Neural progenitor cell (in vitro differentiated cells): Measurements from ENCODE around the gene ARL1. TPM values are rescaled to one million over a fixed set of nuclear protein-coding genes. Genes with fewer than 3 reads are reported as not detected.

Source experiments
- DNase-seq: peaks from one replicate; pipeline ENCODE4 v3.0.0-alpha.2; 2016; ENCODE audit warnings: low spot score
- H2AFZ ChIP-seq: fragments of 200-600 bp; sonication (generic); replicated peaks from 2 replicates; pipeline ENCODE4 v1.6.1; 2016; ENCODE audit warnings: antibody characterized with exemption
- H3F3A ChIP-seq: fragments of 200-600 bp; sonication (generic); 2 replicates; pipeline ENCODE4 v1.6.1; 2016; ENCODE audit warnings: antibody characterized with exemption, low read depth
- H3K27ac ChIP-seq: fragments of 200-600 bp; sonication (generic); 2 replicates; pipeline ENCODE4 v1.5.1; 2016; ENCODE audit warnings: mild to moderate bottlenecking
- H3K27me3 ChIP-seq: fragments of 200-600 bp; sonication (generic); 2 replicates; pipeline ENCODE4 v1.6.1; 2016; ENCODE audit warnings: mild to moderate bottlenecking, moderate library complexity
- H3K36me3 ChIP-seq: fragments of 200-600 bp; sonication (generic); 2 replicates; pipeline ENCODE4 v1.5.1; 2016
- H3K4me1 ChIP-seq: fragments of 200-600 bp; sonication (generic); 2 replicates; pipeline ENCODE4 v1.6.1; 2016; ENCODE audit warnings: mixed run types
- H3K4me2 ChIP-seq: fragments of 200-600 bp; sonication (generic); 2 replicates; pipeline ENCODE4 v1.6.1; 2016
- H3K4me3 ChIP-seq: fragments of 200-600 bp; sonication (generic); 2 replicates; pipeline ENCODE4 v1.5.1; 2016
- H3K79me2 ChIP-seq: fragments of 200-600 bp; sonication (generic); 2 replicates; pipeline ENCODE4 v1.6.1; 2016; ENCODE audit warnings: low read depth
- H3K9ac ChIP-seq: fragments of 200-600 bp; sonication (generic); 2 replicates; pipeline ENCODE4 v1.6.1; 2016
- H3K9me3 ChIP-seq: fragments of 200-600 bp; sonication (generic); 2 replicates; pipeline ENCODE4 v1.5.1; 2016; ENCODE audit warnings: low read depth
- H4K20me1 ChIP-seq: fragments of 200-600 bp; sonication (generic); 2 replicates; pipeline ENCODE4 v1.6.1; 2016; ENCODE audit warnings: low read depth
- H3K27ac Mint-ChIP-seq: 3 replicates; pipeline ENCODE4 v1.8.0; 2021; ENCODE audit warnings: mixed read lengths
- H3K27me3 Mint-ChIP-seq: 2 replicates; pipeline ENCODE4 v1.8.0; 2022; ENCODE audit warnings: low read depth, mild to moderate bottlenecking, inconsistent platforms, moderate library complexity, mixed read lengths; ENCODE audit not compliant: insufficient read depth
- H3K36me3 Mint-ChIP-seq: 3 replicates; pipeline ENCODE4 v1.8.0; 2021; ENCODE audit warnings: mixed read lengths
- H3K4me1 Mint-ChIP-seq: 3 replicates; pipeline ENCODE4 v1.8.0; 2021; ENCODE audit warnings: mixed read lengths
- H3K4me3 Mint-ChIP-seq: 3 replicates; pipeline ENCODE4 v1.8.0; 2021; ENCODE audit warnings: mild to moderate bottlenecking, moderate library complexity, mixed read lengths
- H3K9me3 Mint-ChIP-seq: 3 replicates; pipeline ENCODE4 v1.8.0; 2020; ENCODE audit warnings: mixed read lengths
- CTCF ChIP-seq: fragments of 200-600 bp; sonication (generic); IDR thresholded peaks from 2 replicates; pipeline ENCODE4 v1.5.1; 2017; ENCODE audit warnings: antibody characterized with exemption, mild to moderate bottlenecking
- EZH2 ChIP-seq: fragments of 200-600 bp; sonication (generic); IDR thresholded peaks from 2 replicates; pipeline ENCODE4 v1.6.1; 2017; ENCODE audit warnings: antibody characterized with exemption, mild to moderate bottlenecking, moderate library complexity
- EZH2phosphoT487 ChIP-seq: fragments of 200-600 bp; sonication (generic); IDR thresholded peaks from 2 replicates; pipeline ENCODE4 v1.6.1; 2017; ENCODE audit warnings: antibody characterized with exemption
- total RNA-seq: library from RNA; depleted of rRNA; stranded (reverse); fragments of >200 nt; gene quantifications from 2 replicates; pipeline ENCODE4 v1.2.3, GENCODE V29; 2015; ENCODE audit warnings: low replicate concordance

ARL1 gene
- total RNA-seq, 1 donor from 2014 or later = 89.8 TPM

GRCh38 chr12:101368016-101368415 lies 39.6 kb downstream of the ARL1 start:
- DNase-seq = no peak
- no peak overlapping the region for H2AFZ ChIP-seq
- H3K27ac Mint-ChIP-seq = no peak overlapping the region
- H3K27me3 ChIP-seq = no peaks in the 10 kb centered on the region
- H3K4me1 Mint-ChIP-seq = peaks cover 5% of the 10 kb centered on the region
- no peak overlapping the region for H3K4me3 Mint-ChIP-seq
- H3K27me3 Mint-ChIP-seq = no peaks in the 10 kb centered on the region
- no peaks in the 10 kb centered on the region for H3K79me2 ChIP-seq
- H3K36me3 Mint-ChIP-seq = peaks cover 24% of the 10 kb centered on the region
- no peaks in the 10 kb centered on the region for H3F3A ChIP-seq
- TF ChIP-seq EZH2phosphoT487 (no peak), EZH2 (no peak), CTCF (no peak)
- H3K9ac ChIP-seq = no peak overlapping the region
- H3K4me2 ChIP-seq = no peak overlapping the region
- no peaks in the 10 kb centered on the region for H3K9me3 ChIP-seq
- peaks cover 2% of the 10 kb centered on the region for H3K9me3 Mint-ChIP-seq
- no peak overlapping the region for H3K27ac ChIP-seq
- H3K4me3 ChIP-seq = no peak overlapping the region
- no peaks in the 10 kb centered on the region for H4K20me1 ChIP-seq
- no peaks in the 10 kb centered on the region for H3K4me1 ChIP-seq
- no peaks in the 10 kb centered on the region for H3K36me3 ChIP-seq

- no peaks in the 10 kb centered on the region for H4K20me1 ChIP-seq
- H3K9me3 ChIP-seq = no peaks in the 10 kb centered on the region
- H3K36me3 ChIP-seq = no peaks in the 10 kb centered on the region
- H3F3A ChIP-seq = no peaks in the 10 kb centered on the region
- no peaks in the 10 kb centered on the region for H3K9me3 Mint-ChIP-seq
- no peaks in the 10 kb centered on the region for H3K27me3 Mint-ChIP-seq
- no peak overlapping the region for H3K27ac Mint-ChIP-seq
- H3K9ac ChIP-seq = no peak overlapping the region
- H3K4me2 ChIP-seq = no peak overlapping the region
- H3K36me3 Mint-ChIP-seq = peaks cover 14% of the 10 kb centered on the region
- no peaks in the 10 kb centered on the region for H3K4me1 ChIP-seq
- no peak overlapping the region for H3K4me3 Mint-ChIP-seq
- H3K79me2 ChIP-seq = no peaks in the 10 kb centered on the region
- no peak for DNase-seq
- no peak for TF ChIP-seq EZH2phosphoT487
- TF ChIP-seq CTCF = no peak
- no peak for TF ChIP-seq EZH2
- H3K27ac ChIP-seq = no peak overlapping the region
- H3K4me3 ChIP-seq = no peak overlapping the region
- no peak overlapping the region for H2AFZ ChIP-seq
- H3K27me3 ChIP-seq = no peaks in the 10 kb centered on the region
- H3K4me1 Mint-ChIP-seq = no peaks in the 10 kb centered on the region
These were observed 46.1 kb downstream of the ARL1 start for GRCh38 chr12:101361455-101361854.

DNA sequence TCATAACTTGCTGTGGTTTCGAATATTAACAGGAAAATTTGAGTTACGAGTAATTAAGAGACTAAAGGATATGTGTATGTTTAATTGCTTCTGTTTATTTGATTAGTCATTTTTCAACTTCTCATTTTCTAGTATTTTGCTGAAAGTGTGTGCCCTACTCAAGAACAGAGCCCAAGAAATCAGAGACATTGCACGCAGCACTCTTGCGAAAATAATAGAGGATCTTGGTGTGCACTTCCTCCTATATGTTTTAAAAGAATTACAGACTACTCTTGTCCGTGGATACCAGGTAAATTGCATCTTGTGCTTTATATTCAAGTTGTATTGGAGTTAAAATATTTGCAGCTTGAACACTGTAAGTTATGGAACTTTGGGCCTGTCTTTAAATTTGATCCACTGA lies 50.8 kb downstream of the ARL1 start:
- H3K4me3 Mint-ChIP-seq = no peak overlapping the region
- no peak overlapping the region for H3K27ac ChIP-seq
- H3K27me3 ChIP-seq = no peaks in the 10 kb centered on the region
- peaks cover 8% of the 10 kb centered on the region for H3K36me3 Mint-ChIP-seq
- H3F3A ChIP-seq = no peaks in the 10 kb centered on the region
- no peaks in the 10 kb centered on the region for H3K4me1 Mint-ChIP-seq
- H4K20me1 ChIP-seq = no peaks in the 10 kb centered on the region
- no peaks in the 10 kb centered on the region for H3K27me3 Mint-ChIP-seq
- H3K4me1 ChIP-seq = no peaks in the 10 kb centered on the region
- peaks cover 5% of the 10 kb centered on the region for H3K36me3 ChIP-seq
- H3K27ac Mint-ChIP-seq = no peak overlapping the region
- TF ChIP-seq EZH2phosphoT487 (no peak), CTCF (no peak), EZH2 (no peak)
- H3K4me3 ChIP-seq = no peak overlapping the region
- H3K4me2 ChIP-seq = no peak overlapping the region
- no peaks in the 10 kb centered on the region for H3K9me3 ChIP-seq
- no peak overlapping the region for H2AFZ ChIP-seq
- H3K9ac ChIP-seq = no peak overlapping the region
- no peaks in the 10 kb centered on the region for H3K79me2 ChIP-seq
- no peaks in the 10 kb centered on the region for H3K9me3 Mint-ChIP-seq
- DNase-seq = no peak

DNA sequence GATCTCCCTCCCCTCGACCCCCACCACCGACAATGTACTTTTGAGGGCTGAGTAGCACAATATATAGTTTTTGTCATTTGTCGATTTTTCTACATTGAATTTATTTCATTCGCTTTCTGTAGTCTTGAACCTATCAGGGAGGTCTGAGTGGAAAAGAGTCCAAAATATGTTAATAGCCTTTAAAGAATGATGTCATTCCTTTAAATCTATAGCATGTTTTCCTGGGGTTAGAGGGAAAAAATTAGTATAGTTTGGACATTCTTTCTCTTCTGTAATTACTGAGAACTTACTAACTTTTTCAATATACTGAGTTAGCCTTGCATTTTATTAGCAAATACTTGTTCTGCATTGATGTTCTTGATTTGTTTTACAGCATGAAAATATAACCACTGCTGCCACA lies 55.9 kb downstream of the ARL1 start:
- H3K36me3 Mint-ChIP-seq = peaks cover 22% of the 10 kb centered on the region
- no peaks in the 10 kb centered on the region for H3K9me3 ChIP-seq
- no peak overlapping the region for H3K27ac ChIP-seq
- peaks cover 5% of the 10 kb centered on the region for H3K9me3 Mint-ChIP-seq
- no peaks in the 10 kb centered on the region for H3K4me1 ChIP-seq
- H2AFZ ChIP-seq = no peak overlapping the region
- no peak for DNase-seq
- no peak for TF ChIP-seq EZH2phosphoT487
- no peak for TF ChIP-seq CTCF
- no peak for TF ChIP-seq EZH2
- no peak overlapping the region for H3K27ac Mint-ChIP-seq
- H3K36me3 ChIP-seq = peaks cover 14% of the 10 kb centered on the region
- no peaks in the 10 kb centered on the region for H3K4me1 Mint-ChIP-seq
- no peak overlapping the region for H3K9ac ChIP-seq
- H4K20me1 ChIP-seq = no peaks in the 10 kb centered on the region
- H3K4me2 ChIP-seq = no peak overlapping the region
- H3F3A ChIP-seq = no peaks in the 10 kb centered on the region
- no peak overlapping the region for H3K4me3 Mint-ChIP-seq
- H3K4me3 ChIP-seq = no peak overlapping the region
- no peaks in the 10 kb centered on the region for H3K79me2 ChIP-seq
- no peaks in the 10 kb centered on the region for H3K27me3 Mint-ChIP-seq
- no peaks in the 10 kb centered on the region for H3K27me3 ChIP-seq
